Measurements from ENCODE around the gene ZHX3. TPM values are rescaled to one million over a fixed set of nuclear protein-coding genes. Genes with fewer than 3 reads are reported as not detected.

ZHX3 gene
- total RNA-seq, 1 experiment from 2014 or later: 9.6 TPM

- no peak for TF ChIP-seq ZNF317 (CRISPR knock-in tag; IDR thresholded peaks at IDR 0.05; ENCODE audit: borderline replicate concordance, low read depth)
- TF ChIP-seq EMX1 (CRISPR knock-in tag; IDR thresholded peaks at IDR 0.05): no peak
- TF ChIP-seq FOXP4 (CRISPR knock-in tag; IDR thresholded peaks at IDR 0.05): no peak
- no peak for TF ChIP-seq ZNF425 (CRISPR knock-in tag; conservative IDR thresholded peaks at IDR 0.05)
- no peak for TF ChIP-seq USF1 (CRISPR knock-in tag; IDR thresholded peaks at IDR 0.05)
- TF ChIP-seq GABPB1 (CRISPR knock-in tag; IDR thresholded peaks at IDR 0.05): no peak
- TF ChIP-seq CREM (CRISPR knock-in tag; IDR thresholded peaks at IDR 0.05): no peak
- no peak for TF ChIP-seq ZNF532 (CRISPR knock-in tag; IDR thresholded peaks at IDR 0.05; ENCODE audit: borderline replicate concordance)
These were observed 150.4 kb downstream of the ZHX3 start (continued) for GRCh38 chr20:41167118-41167470.

GRCh38 chr20:41166201-41167117 lies 151.1 kb downstream of the ZHX3 start:
- Mint-ChIP-seq H3K9me3 (no peaks in the 10 kb centered on the region), H3K27me3 (ENCODE audit: low read depth) (no peaks in the 10 kb centered on the region), H3K27ac (peak overlapping the region; percentile 74; the same call in 1 of the 2 replicates), H3K4me1 (no peaks in the 10 kb centered on the region), H3K4me3 (no peak overlapping the region), H3K36me3 (peaks cover 80% of the 10 kb centered on the region)
- ATAC-seq (no peak), DNase-seq (ENCODE audit: low spot score) (no peak)
- CTCF ChIA-PET: interaction anchor here (1.6 to 1.8 kb wide), 2 partner anchors 31 to 174 kb away, joined by 4 to 6 read pairs; partner anchors contain the start of gene LPIN3
- POLR2A ChIA-PET: no interaction called here
- TF ChIP-seq KAT7 (CRISPR knock-in tag; IDR thresholded peaks at IDR 0.05; ENCODE audit: borderline replicate concordance) (no peak), ATF2 (CRISPR knock-in tag; IDR thresholded peaks at IDR 0.05; ENCODE audit: borderline replicate concordance, low read depth) (no peak), SOX15 (CRISPR knock-in tag; IDR thresholded peaks at IDR 0.05) (no peak), ZBTB21 (CRISPR knock-in tag; IDR thresholded peaks at IDR 0.05; ENCODE audit: borderline replicate concordance) (no peak), TCF7 (CRISPR knock-in tag; IDR thresholded peaks at IDR 0.05; ENCODE audit: low read depth) (no peak), JAZF1 (CRISPR knock-in tag; IDR thresholded peaks at IDR 0.05) (no peak), E2F5 (CRISPR knock-in tag; IDR thresholded peaks at IDR 0.05) (no peak), ESRRA (CRISPR knock-in tag; IDR thresholded peaks at IDR 0.05; ENCODE audit: borderline replicate concordance) (no peak), ATF1 (CRISPR knock-in tag; IDR thresholded peaks at IDR 0.05) (no peak), USF1 (CRISPR knock-in tag; IDR thresholded peaks at IDR 0.05) (no peak), MXD4 (CRISPR knock-in tag; IDR thresholded peaks at IDR 0.05; ENCODE audit: borderline replicate concordance) (no peak), ZNF138 (CRISPR knock-in tag; conservative IDR thresholded peaks at IDR 0.05) (no peak), ZNF425 (CRISPR knock-in tag; conservative IDR thresholded peaks at IDR 0.05) (no peak)

All from WTC11 (cell line).